Liver (tissue), 2 donors: ENCODE data around the gene EPB41L2.

Source experiments
- TF ChIP-seq, protein P1 (sequence below): IDR thresholded peaks from 2 replicates; pipeline ENCODE4 v1.6.1; 2016; ENCODE audit warnings: antibody characterized with exemption, mild to moderate bottlenecking
- TF ChIP-seq, protein P2 (sequence below): fragments of 150-350 bp; IDR thresholded peaks from 2 replicates; pipeline ENCODE4 v1.5.1; 2017; ENCODE audit warnings: improper control_type of control experiment, low read depth, low read length; ENCODE audit not compliant: missing input control
- TF ChIP-seq, protein P3 (sequence below): IDR thresholded peaks from 2 replicates; pipeline ENCODE4 v1.6.1; 2016; ENCODE audit warnings: antibody characterized with exemption
- donor health status: healthy.

DNA sequence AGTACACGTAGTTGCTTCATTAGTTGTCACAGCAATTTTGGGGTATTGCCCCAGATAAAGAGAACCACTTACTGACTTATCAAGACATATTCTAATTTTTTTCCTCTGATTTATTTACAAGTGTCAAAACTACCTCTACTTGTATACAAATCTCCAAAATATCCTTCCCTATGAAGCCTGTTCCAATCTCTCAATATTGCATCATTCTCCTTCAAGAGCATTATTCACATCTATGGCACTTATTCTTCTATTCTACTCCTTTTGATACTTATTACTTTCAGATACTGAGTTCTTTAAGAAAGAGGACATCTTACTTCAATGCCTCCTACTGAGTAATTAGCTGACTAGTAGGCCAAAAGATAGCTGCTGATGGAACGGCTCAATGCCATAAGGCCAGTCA, 130.6 kb downstream of the EPB41L2 start:
- TF ChIP-seq, protein P1, sequence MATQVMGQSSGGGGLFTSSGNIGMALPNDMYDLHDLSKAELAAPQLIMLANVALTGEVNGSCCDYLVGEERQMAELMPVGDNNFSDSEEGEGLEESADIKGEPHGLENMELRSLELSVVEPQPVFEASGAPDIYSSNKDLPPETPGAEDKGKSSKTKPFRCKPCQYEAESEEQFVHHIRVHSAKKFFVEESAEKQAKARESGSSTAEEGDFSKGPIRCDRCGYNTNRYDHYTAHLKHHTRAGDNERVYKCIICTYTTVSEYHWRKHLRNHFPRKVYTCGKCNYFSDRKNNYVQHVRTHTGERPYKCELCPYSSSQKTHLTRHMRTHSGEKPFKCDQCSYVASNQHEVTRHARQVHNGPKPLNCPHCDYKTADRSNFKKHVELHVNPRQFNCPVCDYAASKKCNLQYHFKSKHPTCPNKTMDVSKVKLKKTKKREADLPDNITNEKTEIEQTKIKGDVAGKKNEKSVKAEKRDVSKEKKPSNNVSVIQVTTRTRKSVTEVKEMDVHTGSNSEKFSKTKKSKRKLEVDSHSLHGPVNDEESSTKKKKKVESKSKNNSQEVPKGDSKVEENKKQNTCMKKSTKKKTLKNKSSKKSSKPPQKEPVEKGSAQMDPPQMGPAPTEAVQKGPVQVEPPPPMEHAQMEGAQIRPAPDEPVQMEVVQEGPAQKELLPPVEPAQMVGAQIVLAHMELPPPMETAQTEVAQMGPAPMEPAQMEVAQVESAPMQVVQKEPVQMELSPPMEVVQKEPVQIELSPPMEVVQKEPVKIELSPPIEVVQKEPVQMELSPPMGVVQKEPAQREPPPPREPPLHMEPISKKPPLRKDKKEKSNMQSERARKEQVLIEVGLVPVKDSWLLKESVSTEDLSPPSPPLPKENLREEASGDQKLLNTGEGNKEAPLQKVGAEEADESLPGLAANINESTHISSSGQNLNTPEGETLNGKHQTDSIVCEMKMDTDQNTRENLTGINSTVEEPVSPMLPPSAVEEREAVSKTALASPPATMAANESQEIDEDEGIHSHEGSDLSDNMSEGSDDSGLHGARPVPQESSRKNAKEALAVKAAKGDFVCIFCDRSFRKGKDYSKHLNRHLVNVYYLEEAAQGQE: no peak
- TF ChIP-seq, protein P2, sequence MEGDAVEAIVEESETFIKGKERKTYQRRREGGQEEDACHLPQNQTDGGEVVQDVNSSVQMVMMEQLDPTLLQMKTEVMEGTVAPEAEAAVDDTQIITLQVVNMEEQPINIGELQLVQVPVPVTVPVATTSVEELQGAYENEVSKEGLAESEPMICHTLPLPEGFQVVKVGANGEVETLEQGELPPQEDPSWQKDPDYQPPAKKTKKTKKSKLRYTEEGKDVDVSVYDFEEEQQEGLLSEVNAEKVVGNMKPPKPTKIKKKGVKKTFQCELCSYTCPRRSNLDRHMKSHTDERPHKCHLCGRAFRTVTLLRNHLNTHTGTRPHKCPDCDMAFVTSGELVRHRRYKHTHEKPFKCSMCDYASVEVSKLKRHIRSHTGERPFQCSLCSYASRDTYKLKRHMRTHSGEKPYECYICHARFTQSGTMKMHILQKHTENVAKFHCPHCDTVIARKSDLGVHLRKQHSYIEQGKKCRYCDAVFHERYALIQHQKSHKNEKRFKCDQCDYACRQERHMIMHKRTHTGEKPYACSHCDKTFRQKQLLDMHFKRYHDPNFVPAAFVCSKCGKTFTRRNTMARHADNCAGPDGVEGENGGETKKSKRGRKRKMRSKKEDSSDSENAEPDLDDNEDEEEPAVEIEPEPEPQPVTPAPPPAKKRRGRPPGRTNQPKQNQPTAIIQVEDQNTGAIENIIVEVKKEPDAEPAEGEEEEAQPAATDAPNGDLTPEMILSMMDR: no peak
- TF ChIP-seq, protein P3, sequence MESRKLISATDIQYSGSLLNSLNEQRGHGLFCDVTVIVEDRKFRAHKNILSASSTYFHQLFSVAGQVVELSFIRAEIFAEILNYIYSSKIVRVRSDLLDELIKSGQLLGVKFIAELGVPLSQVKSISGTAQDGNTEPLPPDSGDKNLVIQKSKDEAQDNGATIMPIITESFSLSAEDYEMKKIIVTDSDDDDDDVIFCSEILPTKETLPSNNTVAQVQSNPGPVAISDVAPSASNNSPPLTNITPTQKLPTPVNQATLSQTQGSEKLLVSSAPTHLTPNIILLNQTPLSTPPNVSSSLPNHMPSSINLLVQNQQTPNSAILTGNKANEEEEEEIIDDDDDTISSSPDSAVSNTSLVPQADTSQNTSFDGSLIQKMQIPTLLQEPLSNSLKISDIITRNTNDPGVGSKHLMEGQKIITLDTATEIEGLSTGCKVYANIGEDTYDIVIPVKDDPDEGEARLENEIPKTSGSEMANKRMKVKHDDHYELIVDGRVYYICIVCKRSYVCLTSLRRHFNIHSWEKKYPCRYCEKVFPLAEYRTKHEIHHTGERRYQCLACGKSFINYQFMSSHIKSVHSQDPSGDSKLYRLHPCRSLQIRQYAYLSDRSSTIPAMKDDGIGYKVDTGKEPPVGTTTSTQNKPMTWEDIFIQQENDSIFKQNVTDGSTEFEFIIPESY: no peak
